GM12891 (cell line): ENCODE results near the gene SLC39A13.

Source experiments
- POLR2A ChIP-seq: IDR thresholded peaks from 2 replicates; pipeline ENCODE4 v1.6.1; 2011; ENCODE audit warnings: low read depth, low read length, control low read depth
- SPI1 ChIP-seq: IDR thresholded peaks from 2 replicates; pipeline ENCODE4 v1.6.1; 2011; ENCODE audit warnings: low read depth, low read length, control low read depth

DNA sequence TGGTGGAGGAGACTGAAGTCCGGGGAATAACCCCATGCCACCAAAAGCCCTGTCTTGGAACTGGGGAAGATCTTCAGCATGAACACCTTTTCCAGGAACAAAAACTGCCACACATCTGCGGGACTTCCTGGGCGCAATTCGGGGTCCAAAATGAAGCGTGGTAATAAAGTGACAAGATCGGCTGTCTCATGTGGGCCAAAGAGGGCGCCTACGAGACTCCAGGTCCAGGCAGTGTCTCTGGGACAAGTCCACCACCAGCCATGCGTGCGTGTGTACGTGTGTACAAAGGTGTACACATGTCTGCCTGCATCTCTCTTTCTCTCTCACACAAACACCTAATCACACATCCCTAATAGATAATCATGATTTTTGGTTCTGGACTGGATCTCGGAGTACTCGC is 47.0 kb upstream of the SLC39A13 start:
- TF ChIP-seq POLR2A (no peak), SPI1 (no peak)
